ENCODE results near the gene COL8A1.
A peak's percentile ranks its signal among the peaks of the same experiment; 100 is the strongest.

COL8A1 gene

GRCh38 chr3:99704417-99704816, 66.0 kb downstream of the COL8A1 start:
- TF ChIP-seq, protein P1, sequence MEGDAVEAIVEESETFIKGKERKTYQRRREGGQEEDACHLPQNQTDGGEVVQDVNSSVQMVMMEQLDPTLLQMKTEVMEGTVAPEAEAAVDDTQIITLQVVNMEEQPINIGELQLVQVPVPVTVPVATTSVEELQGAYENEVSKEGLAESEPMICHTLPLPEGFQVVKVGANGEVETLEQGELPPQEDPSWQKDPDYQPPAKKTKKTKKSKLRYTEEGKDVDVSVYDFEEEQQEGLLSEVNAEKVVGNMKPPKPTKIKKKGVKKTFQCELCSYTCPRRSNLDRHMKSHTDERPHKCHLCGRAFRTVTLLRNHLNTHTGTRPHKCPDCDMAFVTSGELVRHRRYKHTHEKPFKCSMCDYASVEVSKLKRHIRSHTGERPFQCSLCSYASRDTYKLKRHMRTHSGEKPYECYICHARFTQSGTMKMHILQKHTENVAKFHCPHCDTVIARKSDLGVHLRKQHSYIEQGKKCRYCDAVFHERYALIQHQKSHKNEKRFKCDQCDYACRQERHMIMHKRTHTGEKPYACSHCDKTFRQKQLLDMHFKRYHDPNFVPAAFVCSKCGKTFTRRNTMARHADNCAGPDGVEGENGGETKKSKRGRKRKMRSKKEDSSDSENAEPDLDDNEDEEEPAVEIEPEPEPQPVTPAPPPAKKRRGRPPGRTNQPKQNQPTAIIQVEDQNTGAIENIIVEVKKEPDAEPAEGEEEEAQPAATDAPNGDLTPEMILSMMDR (IDR thresholded peaks at IDR 0.05; ENCODE audit: low read depth, low read length, missing control alignments) = no peak
- in situ Hi-C loops (cut with HindIII; ENCODE audit: low sequenced_read_pairs) = no loop called here
- no peak for DNase-seq (ENCODE audit: low read depth)
- H3K4me3 ChIP-seq (ENCODE audit: low read depth, low read length) = no peak overlapping the region

GRCh38 chr3:99706410-99706809, 68.0 kb downstream of the COL8A1 start:
- DNase-seq (ENCODE audit: low read depth) = no peak
- in situ Hi-C loops (cut with HindIII; ENCODE audit: low sequenced_read_pairs) = no loop called here
- TF ChIP-seq, protein P1 (IDR thresholded peaks at IDR 0.05; ENCODE audit: low read depth, low read length, missing control alignments) = no peak
- H3K4me3 ChIP-seq (ENCODE audit: low read depth, low read length) = no peak overlapping the region

DNA sequence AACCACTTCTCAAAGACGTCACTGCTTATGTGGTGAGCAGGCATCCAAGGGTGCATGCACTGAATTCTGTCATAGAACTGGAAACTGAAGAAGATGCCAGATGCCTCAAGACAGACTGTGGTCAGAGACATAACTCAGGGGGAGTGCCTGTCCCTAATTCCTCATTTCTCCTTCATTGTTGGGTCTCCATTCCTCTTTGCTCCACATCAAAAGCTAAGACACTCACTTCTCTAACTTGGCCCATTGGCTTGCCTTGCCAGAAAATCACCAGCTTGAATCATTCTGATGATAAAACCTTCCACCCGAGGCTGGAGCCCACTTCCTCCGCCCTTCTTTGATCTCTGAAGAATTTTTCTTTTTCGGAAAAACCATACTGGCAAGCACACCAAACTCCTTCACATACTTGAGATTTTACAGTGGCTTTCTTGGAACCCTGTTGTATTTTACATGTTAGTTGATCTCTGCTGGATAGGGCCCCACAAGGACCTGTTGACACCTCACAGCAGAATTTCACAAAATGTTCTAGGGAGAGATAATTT, 69.9 kb downstream of the COL8A1 start:
- in situ Hi-C loops (cut with HindIII; ENCODE audit: low sequenced_read_pairs) = no loop called here
- TF ChIP-seq, protein P1 (IDR thresholded peaks at IDR 0.05; ENCODE audit: low read depth, low read length, missing control alignments) = no peak
- DNase-seq (ENCODE audit: low read depth) = peak; percentile 94
- H3K4me3 ChIP-seq (ENCODE audit: low read depth, low read length) = no peak overlapping the region

DNA sequence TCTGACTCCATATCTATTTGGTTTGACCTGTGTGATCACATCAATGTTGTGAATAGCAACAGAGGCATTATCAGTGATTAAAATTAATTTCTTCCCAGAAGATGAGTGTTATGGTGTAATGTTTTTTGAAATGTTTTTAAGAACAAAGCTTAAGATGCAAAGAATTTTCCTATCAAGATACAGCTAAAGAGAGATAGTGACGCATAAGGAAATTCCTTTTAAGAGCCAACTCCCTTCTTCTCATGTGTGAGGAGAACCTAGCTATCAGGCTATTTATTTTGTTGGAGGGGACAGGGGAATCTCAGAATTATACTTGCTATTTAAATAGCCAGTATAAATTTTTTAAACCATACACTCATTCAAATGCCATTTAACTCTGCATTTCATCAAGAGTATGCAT, 71.3 kb downstream of the COL8A1 start:
- TF ChIP-seq, protein P1 (IDR thresholded peaks at IDR 0.05; ENCODE audit: low read depth, low read length, missing control alignments) = no peak
- H3K4me3 ChIP-seq (ENCODE audit: low read depth, low read length) = no peak overlapping the region
- in situ Hi-C loops (cut with HindIII; ENCODE audit: low sequenced_read_pairs) = no loop called here
- DNase-seq (ENCODE audit: low read depth) = no peak

DNA sequence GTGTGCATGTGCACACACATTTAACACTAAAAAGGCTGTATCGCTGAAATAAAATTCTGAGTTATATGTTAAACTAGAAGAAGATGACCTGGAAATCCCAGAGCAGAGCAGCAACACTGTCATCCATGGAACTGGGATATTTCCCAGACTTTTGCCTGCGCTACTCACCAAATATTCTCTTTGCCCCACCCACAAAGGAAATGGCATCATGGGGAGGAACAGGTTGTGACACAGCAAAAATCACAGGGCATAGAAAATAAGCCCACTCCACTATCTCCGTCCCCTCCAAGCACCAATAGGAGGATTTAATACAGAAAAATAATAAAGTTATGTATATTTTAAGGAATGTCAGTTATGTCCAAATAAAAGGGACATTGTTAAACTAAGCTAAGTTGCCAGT, 71.7 kb downstream of the COL8A1 start:
- DNase-seq (ENCODE audit: low read depth) = no peak
- H3K4me3 ChIP-seq (ENCODE audit: low read depth, low read length) = no peak overlapping the region
- TF ChIP-seq, protein P1 (IDR thresholded peaks at IDR 0.05; ENCODE audit: low read depth, low read length, missing control alignments) = no peak
- in situ Hi-C loops (cut with HindIII; ENCODE audit: low sequenced_read_pairs) = no loop called here

GRCh38 chr3:99711351-99711750, 73.0 kb downstream of the COL8A1 start:
- in situ Hi-C loops (cut with HindIII; ENCODE audit: low sequenced_read_pairs) = no loop called here
- H3K4me3 ChIP-seq (ENCODE audit: low read depth, low read length) = no peak overlapping the region
- TF ChIP-seq, protein P1 (IDR thresholded peaks at IDR 0.05; ENCODE audit: low read depth, low read length, missing control alignments) = no peak
- DNase-seq (ENCODE audit: low read depth) = no peak
